Astrocyte (in vitro differentiated cells and primary cell): ENCODE data around the gene STIL. TPM values are rescaled to one million over a fixed set of nuclear protein-coding genes. Genes with fewer than 3 reads are reported as not detected.

Source experiments
- DNase-seq: peaks from one replicate; pipeline ENCODE4 v3.0.0-alpha.2; 2010; ENCODE audit warnings: low read depth
- FAIRE-seq: peaks from 2 replicates; lab custom pipeline; 2011; peaks lifted over from hg19 to GRCh38; lab: Jason Lieb, UNC
- H2AFZ ChIP-seq: 2 replicates; pipeline ENCODE4 v1.6.0; 2012; ENCODE audit warnings: low read depth, low read length, inconsistent platforms
- H3K27ac ChIP-seq: 2 replicates; pipeline ENCODE4 v1.5.1; 2011; ENCODE audit warnings: low read depth, low read length, inconsistent platforms
- H3K27me3 ChIP-seq: 2 replicates; pipeline ENCODE4 v1.6.0; 2011; ENCODE audit warnings: low read length, inconsistent platforms; ENCODE audit not compliant: insufficient read depth
- H3K36me3 ChIP-seq: 2 replicates; pipeline ENCODE4 v1.5.1; 2011; ENCODE audit warnings: low read length, inconsistent platforms; ENCODE audit not compliant: insufficient read depth
- H3K4me1 ChIP-seq: 2 replicates; pipeline ENCODE4 v1.5.1; 2011; ENCODE audit warnings: low read length, inconsistent platforms; ENCODE audit not compliant: insufficient read depth
- H3K4me2 ChIP-seq: 2 replicates; pipeline ENCODE4 v1.6.0; 2012; ENCODE audit warnings: low read length, inconsistent platforms
- H3K4me3 ChIP-seq: 2 replicates; pipeline ENCODE4 v1.5.1; 2011; ENCODE audit warnings: low read depth, mild to moderate bottlenecking, low read length, inconsistent platforms; ENCODE audit not compliant: insufficient read depth
- H3K79me2 ChIP-seq: 2 replicates; pipeline ENCODE4 v1.6.0; 2012; ENCODE audit warnings: mild to moderate bottlenecking, low read length, inconsistent platforms; ENCODE audit not compliant: insufficient read depth
- H3K9ac ChIP-seq: 2 replicates; pipeline ENCODE4 v1.6.0; 2012; ENCODE audit warnings: mild to moderate bottlenecking, low read length, inconsistent platforms
- H3K9me3 ChIP-seq: 2 replicates; pipeline ENCODE4 v1.5.1; 2012; ENCODE audit warnings: low read depth, mild to moderate bottlenecking, low read length, inconsistent platforms; ENCODE audit not compliant: insufficient read depth
- H4K20me1 ChIP-seq: 2 replicates; pipeline ENCODE4 v1.6.0; 2012; ENCODE audit warnings: low read length, inconsistent platforms; ENCODE audit not compliant: insufficient read depth
- H3K27ac Mint-ChIP-seq: one replicate; pipeline ENCODE4 v1.8.0; 2021; ENCODE audit warnings: mild to moderate bottlenecking, mixed read lengths; ENCODE audit not compliant: unreplicated experiment
- H3K27me3 Mint-ChIP-seq: one replicate; pipeline ENCODE4 v1.8.0; 2021; ENCODE audit warnings: low read depth, mixed read lengths; ENCODE audit not compliant: unreplicated experiment
- H3K36me3 Mint-ChIP-seq: one replicate; pipeline ENCODE4 v1.8.0; 2021; ENCODE audit warnings: low read depth, mixed read lengths; ENCODE audit not compliant: unreplicated experiment
- H3K4me1 Mint-ChIP-seq: one replicate; pipeline ENCODE4 v1.8.0; 2021; ENCODE audit warnings: low read depth, mixed read lengths; ENCODE audit not compliant: unreplicated experiment
- H3K4me3 Mint-ChIP-seq: one replicate; pipeline ENCODE4 v1.8.0; 2021; ENCODE audit warnings: mild to moderate bottlenecking, moderate library complexity, mixed read lengths; ENCODE audit not compliant: unreplicated experiment
- H3K9me3 Mint-ChIP-seq: one replicate; pipeline ENCODE4 v1.8.0; 2021; ENCODE audit warnings: mild to moderate bottlenecking, mixed read lengths; ENCODE audit not compliant: unreplicated experiment
- CTCF ChIP-seq: IDR thresholded peaks from 2 replicates; pipeline ENCODE4 v1.5.1; 2011; ENCODE audit warnings: low read depth, mild to moderate bottlenecking, inconsistent platforms, low read length, moderate library complexity; ENCODE audit not compliant: insufficient read depth
- EZH2 ChIP-seq: IDR thresholded peaks from 2 replicates; pipeline ENCODE4 v1.6.1; 2012; ENCODE audit warnings: mild to moderate bottlenecking, low read length, inconsistent platforms; ENCODE audit not compliant: insufficient read depth
- total RNA-seq: library from RNA; stranded (reverse); gene quantifications from 2 replicates; pipeline ENCODE4 v1.2.1, GENCODE V29; 2021

STIL gene
- total RNA-seq, 1 donor from 2014 or later = 8.8 TPM

- no peaks in the 10 kb centered on the region for H3K9me3 ChIP-seq
- H3K4me1 ChIP-seq = peaks cover 8% of the 10 kb centered on the region
- peak overlapping the region; percentile 41 for H2AFZ ChIP-seq
- no peak overlapping the region for H3K4me3 Mint-ChIP-seq
- H3K4me3 ChIP-seq = no peak overlapping the region
- peaks cover 23% of the 10 kb centered on the region for H3K27me3 Mint-ChIP-seq
- H3K9ac ChIP-seq = no peak overlapping the region
- H4K20me1 ChIP-seq = no peaks in the 10 kb centered on the region
- DNase-seq (no peak), FAIRE-seq (no peak)
- H3K9me3 Mint-ChIP-seq = no peaks in the 10 kb centered on the region
- H3K27ac ChIP-seq = no peak overlapping the region
- no peaks in the 10 kb centered on the region for H3K36me3 ChIP-seq
- TF ChIP-seq CTCF (no peak), EZH2 (no peak)
- no peaks in the 10 kb centered on the region for H3K79me2 ChIP-seq
- no peak overlapping the region for H3K27ac Mint-ChIP-seq
- no peaks in the 10 kb centered on the region for H3K27me3 ChIP-seq
- no peak overlapping the region for H3K4me2 ChIP-seq
- H3K36me3 Mint-ChIP-seq = no peaks in the 10 kb centered on the region
- peaks cover 3% of the 10 kb centered on the region for H3K4me1 Mint-ChIP-seq
Observed at GRCh38 chr1:47211796-47212269, 102.1 kb downstream of the STIL start.

- H3K4me3 ChIP-seq = no peak overlapping the region
- no peak overlapping the region for H3K27ac ChIP-seq
- no peak overlapping the region for H3K9ac ChIP-seq
- Mint-ChIP-seq H3K36me3 (no peaks in the 10 kb centered on the region), H3K9me3 (no peaks in the 10 kb centered on the region), H3K27ac (no peak overlapping the region), H3K4me3 (no peak overlapping the region), H3K27me3 (peaks cover 26% of the 10 kb centered on the region), H3K4me1 (peaks cover 3% of the 10 kb centered on the region)
- TF ChIP-seq CTCF = no peak
- H3K4me2 ChIP-seq = no peak overlapping the region
- no peak for DNase-seq
- H3K36me3 ChIP-seq = no peaks in the 10 kb centered on the region
- no peak for FAIRE-seq
- peaks cover 8% of the 10 kb centered on the region for H3K4me1 ChIP-seq
- H3K9me3 ChIP-seq = no peaks in the 10 kb centered on the region
- H3K79me2 ChIP-seq = no peaks in the 10 kb centered on the region
- no peaks in the 10 kb centered on the region for H3K27me3 ChIP-seq
- H2AFZ ChIP-seq = no peak overlapping the region
- no peaks in the 10 kb centered on the region for H4K20me1 ChIP-seq
Observed at GRCh38 chr1:47210666-47211065, 103.3 kb downstream of the STIL start.

- peaks cover 30% of the 10 kb centered on the region for H3K27me3 Mint-ChIP-seq
Observed at GRCh38 chr1:47209725-47210325, 104.1 kb downstream of the STIL start.

More at GRCh38 chr1:47209725-47210325, 104.1 kb downstream of the STIL start:
- H3K4me3 ChIP-seq = no peak overlapping the region
- H4K20me1 ChIP-seq = no peaks in the 10 kb centered on the region
- DNase-seq (no peak), FAIRE-seq (no peak)
- no peak for TF ChIP-seq EZH2
- TF ChIP-seq CTCF = no peak
- H3K4me2 ChIP-seq = no peak overlapping the region
- Mint-ChIP-seq H3K36me3 (no peaks in the 10 kb centered on the region), H3K9me3 (no peaks in the 10 kb centered on the region), H3K4me1 (peaks cover 3% of the 10 kb centered on the region), H3K27ac (no peak overlapping the region), H3K4me3 (no peak overlapping the region)
- H3K36me3 ChIP-seq = no peaks in the 10 kb centered on the region
- H3K27me3 ChIP-seq = no peaks in the 10 kb centered on the region
- H3K9ac ChIP-seq = no peak overlapping the region
- H3K9me3 ChIP-seq = no peaks in the 10 kb centered on the region
- no peaks in the 10 kb centered on the region for H3K79me2 ChIP-seq
- H3K4me1 ChIP-seq = peaks cover 8% of the 10 kb centered on the region
- H3K27ac ChIP-seq = no peak overlapping the region
- no peak overlapping the region for H2AFZ ChIP-seq
